Activated T-cell treated with anti-CD3 and anti-CD28 coated beads for 48 hours (primary cell): Measurements from ENCODE around the gene ARVCF.
"Not testable (repeated sequence)": the region's sequence is repeated elsewhere in the genome, so short reads cannot be mapped to it uniquely, and the experiment has no call there.

Experiments
- DNase-seq: peaks from one replicate; pipeline ENCODE4 v3.0.0-alpha.2; 2020; ENCODE audit warnings: low read depth

The ARVCF gene

GRCh38 chr22:19936513-19936912 is 80.1 kb downstream of the ARVCF start:
- DNase-seq: no peak

GRCh38 chr22:19935123-19935718 is 81.4 kb downstream of the ARVCF start:
- not testable (repeated sequence) for DNase-seq

DNA sequence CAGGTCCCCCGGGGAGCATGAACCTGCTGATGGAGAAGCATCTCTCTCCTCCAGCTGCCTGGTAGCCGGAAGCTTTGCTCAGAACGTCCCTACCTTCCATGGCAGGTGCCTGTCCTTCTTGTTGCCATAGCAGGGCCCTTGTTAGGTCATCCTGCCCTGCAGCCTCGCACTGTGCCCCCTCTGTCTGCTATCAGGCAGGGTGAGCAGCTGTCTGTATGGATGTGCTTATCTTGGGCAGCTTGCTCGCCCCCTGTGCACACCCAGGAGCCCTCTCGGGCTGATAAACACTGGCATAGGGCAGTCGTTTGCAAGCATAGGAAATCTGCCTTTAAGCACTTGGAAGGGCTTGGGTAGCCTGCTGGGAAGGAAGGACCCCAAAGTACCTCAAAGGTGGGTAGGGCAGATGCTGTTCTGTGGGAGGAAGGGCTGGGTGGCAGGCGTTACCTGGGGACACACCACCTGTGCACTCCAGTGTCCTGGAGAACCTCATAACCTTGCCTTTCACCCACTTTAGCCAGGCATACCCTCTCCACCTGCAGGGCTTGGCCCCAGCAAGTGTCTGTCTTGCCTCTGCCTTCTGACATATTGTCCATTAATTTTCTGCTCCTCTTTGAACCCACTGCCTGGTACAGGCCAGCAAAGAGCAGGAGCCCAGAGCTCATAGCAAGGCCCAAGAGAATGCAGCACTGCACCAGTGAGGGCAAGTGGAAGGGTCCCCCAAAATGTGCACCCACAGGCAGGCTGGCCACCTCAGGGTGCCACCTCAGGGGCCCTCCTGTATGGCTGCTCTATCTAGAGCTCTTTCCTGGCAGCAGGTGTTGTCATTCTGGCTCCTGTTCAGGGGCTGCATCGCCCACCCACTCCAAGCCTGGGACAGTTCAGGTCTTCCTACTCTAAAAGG is 83.0 kb downstream of the ARVCF start:
- DNase-seq: no peak

DNA sequence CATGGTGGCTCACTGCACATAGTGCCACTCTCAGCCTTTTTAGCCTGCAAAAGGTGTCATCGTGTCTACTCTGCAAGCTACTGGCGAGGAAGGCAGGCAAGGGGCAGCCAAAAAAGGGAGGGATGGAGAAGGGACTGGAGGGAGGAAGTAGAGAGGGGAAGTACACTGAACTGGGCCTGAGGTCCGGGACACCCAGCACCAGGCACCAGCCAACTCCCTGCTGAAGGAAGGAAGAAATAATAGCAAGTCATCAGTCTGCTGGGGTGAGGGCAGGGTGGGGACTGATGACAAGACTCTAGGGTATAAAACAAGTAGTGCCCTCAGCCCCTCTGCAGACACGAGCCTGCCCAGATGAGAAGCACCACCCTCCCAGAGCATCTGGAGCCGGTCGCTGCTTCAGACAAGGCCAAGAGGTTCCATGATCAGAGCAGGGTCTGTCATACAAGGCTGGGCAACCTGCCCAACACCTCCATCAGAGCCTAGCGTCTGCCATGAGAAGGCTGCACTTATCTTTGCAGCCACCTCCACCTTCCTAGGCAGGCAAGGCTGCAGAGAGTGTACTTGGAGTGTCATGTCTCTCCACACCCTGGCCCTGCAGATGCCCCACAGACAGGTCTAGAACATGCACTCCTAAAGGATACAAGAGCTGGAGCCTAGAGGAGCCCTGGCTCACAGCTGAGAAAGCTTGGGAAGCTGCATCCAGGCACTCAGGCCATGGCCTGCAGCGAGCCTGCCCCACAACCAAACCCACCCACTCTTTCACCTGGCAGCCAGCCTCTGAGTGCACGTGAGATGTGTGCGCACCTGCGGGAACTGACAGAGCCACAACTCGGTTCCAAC is 84.0 kb downstream of the ARVCF start:
- DNase-seq: no peak

DNA sequence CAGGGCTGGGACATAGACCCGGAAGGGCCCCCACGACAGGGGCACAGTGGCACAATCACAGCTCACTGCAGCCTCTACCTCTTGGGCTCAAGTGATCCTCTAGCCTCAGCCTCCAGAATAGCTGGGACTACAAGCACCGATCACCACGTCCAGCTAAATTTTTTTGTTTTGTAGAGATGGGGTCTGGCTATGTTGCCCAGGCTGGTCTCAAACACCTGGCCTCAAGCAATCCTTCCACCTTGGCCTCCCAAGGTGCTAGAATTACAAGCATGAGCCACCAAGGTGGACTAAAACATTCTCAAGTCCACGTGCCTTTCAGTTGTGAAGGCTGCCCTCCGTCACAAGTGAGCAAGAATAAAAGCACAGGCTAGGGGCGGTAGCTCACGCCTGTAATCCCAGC is 85.1 kb downstream of the ARVCF start:
- DNase-seq: no peak

DNA sequence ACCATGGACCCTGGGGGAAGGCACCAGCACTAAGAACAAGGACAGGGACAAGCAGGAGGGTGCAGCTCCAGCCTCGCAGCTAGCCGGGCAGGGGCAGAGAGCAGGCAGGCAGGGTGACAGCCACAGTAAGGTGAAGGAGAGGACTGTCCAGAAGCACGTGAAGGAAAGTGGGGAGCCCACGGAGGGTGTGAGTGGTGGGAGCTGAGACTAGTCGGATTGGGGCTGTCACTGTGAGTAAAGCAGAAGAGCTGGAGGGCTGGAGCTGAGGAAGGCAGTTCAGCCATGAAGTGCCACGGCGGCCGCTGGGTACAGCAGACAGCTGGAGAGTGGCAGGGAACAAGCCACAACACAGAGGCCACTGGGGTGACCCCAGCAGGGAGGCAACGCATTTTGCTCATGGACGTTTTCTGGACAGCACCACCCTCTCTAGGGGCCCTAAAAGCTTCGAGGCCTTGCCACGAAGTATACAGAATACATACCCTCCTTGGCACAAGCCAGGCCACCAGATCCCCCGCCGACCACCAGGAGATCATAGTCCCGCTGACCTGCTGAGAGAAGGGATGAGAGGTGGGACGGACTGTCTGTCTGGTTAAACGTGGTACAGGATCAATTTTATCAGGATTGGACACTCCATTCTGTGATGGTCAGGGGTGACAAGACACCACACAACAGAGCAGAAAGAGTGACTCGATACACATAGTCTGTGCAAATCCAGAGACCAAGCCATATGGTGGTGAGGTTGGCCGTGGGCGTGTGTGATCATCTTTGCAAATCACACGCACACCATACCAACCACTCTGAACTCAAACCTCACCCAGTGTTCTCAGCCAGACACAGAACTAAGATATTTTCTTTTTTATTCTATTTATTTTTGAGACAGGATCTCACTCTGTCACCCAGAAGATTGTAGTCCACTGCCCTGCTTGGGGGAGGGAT is 85.8 kb downstream of the ARVCF start:
- no peak for DNase-seq

GRCh38 chr22:19929586-19930550 is 86.8 kb downstream of the ARVCF start:
- DNase-seq: no peak

- DNase-seq: no peak
Measured at GRCh38 chr22:19928207-19928606, 88.4 kb downstream of the ARVCF start.

DNA sequence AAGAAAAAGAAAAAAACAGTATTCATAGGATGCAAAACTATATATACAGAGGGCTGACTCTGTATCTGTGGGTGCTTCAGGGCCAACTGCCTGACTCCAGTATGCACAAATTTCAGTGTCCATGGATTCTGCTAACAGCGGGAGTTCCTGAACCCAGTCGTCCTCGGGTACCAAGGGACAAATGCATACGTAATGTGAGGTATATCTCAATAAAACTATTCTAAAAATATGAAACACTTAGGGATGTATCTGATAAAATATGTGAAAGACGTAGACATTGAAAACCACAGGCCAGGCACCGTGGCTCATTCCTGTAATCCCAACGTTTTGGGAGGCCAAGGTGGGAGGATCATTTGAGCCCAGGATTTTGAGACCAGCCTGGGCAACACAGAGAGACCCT is 88.9 kb downstream of the ARVCF start:
- no peak for DNase-seq

GRCh38 chr22:19926028-19926427 is 90.6 kb downstream of the ARVCF start:
- not testable (repeated sequence) for DNase-seq

DNA sequence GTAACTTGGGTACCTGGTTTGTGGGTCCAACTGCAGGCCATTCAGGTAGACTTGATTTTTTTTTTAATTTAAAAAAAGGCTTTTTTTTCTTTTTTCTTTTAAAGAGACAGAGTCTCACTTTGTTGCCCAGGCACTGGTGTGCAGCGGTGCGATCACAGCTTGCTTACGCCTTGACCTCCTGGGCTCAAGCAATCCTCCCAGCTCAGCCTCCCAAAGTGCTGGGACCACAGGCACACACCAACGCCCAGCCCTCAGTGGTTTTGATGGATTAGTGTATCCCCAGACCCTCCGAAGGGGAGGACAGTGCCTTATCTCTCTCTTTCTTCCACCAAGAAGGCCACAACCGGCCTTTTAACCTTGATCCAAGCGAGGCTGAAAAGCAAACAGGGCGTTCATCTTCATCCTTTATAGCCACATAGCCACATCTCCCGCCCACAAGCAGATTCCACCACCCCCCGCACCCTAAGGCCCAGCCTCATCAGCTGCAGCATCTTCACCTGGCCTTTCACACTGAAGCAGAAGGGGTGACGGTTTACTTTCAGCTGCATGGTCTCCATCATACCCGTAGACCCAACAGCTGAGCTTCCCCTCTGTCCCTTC is 92.6 kb downstream of the ARVCF start:
- no peak for DNase-seq

GRCh38 chr22:19921544-19922081 is 95.0 kb downstream of the ARVCF start:
- no peak for DNase-seq
